HG03342 (cell line): ENCODE measurements around the gene FABP1.

Experiments used
- ATAC-seq: cut with Tn5 transposase; IDR thresholded peaks from one replicate; pipeline ENCODE4 v1.9.1; 2021; ENCODE audit warnings: mild to moderate bottlenecking, moderate library complexity; ENCODE audit not compliant: unreplicated experiment

Gene FABP1

GRCh38 chr2:88085099-88085498 is 42.8 kb downstream of the FABP1 start:
- no peak for ATAC-seq

DNA sequence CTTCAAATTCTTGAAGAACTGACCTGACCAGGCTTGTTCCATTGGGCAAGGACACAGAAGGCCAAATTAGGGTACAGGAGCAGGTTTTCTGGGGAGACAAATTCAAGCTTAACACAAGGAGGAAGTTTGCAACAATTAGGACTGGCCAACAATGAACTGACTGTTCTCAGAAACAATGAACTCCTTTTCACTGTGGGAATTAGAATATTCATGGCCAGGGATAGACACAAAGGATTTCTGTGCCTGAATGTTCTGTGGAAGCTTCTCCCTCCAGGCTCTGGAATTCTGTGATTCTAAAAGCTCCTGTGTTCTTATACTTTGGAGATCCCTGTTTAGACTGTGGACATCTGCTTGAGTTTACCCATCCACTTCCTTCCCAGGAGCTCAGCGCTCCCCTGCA is 45.1 kb downstream of the FABP1 start:
- no peak for ATAC-seq

- ATAC-seq: no peak
Measured at GRCh38 chr2:88081924-88082608, 45.8 kb downstream of the FABP1 start.

- ATAC-seq: no peak
Measured at GRCh38 chr2:88080545-88080944, 47.3 kb downstream of the FABP1 start.

DNA sequence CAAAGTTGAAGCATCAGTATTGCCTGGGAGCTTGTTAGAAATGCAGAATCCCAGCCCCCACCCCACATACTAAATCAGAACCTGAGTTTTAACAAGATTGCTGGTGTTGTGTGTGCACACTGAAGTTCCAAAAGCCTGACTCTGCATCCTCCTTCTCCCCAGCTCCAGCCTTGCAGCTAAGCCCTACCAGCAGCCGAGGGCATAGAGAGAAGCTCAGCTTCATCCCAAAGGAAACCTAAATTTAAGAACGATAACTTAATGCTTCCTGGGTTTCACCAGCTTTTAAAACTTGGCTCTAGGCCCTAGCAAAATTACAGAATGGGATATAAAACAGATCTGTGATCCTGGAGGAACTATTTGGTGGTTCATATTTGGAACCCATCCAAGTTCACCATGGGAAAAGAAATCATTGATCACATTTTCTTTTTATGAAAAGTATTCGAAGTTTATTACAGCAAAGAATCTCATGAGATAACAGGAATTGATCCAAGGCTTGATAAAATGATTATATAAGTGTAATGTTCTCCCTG is 49.2 kb downstream of the FABP1 start:
- no peak for ATAC-seq

DNA sequence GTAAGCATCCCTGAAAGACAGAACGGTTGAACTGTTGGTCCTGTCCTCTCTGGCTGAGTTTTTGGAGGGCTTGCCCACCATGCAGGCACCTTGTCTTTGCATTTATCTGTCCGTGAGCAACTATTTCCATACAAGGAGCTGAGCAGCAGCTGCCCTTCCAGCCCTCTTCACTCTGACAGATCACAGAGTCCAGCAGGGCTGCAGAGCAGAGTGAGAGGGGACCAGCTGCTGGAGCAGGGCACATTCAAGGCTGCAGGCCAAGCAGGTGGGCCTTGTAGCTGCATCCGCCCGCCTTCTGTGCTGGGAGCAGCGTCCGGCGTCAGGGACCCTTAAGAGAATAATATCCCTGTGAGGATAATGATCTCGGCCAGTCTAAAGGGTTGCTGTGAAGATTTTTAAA is 50.8 kb downstream of the FABP1 start:
- ATAC-seq: no peak

GRCh38 chr2:88074854-88075292 is 53.0 kb downstream of the FABP1 start:
- ATAC-seq: no peak

DNA sequence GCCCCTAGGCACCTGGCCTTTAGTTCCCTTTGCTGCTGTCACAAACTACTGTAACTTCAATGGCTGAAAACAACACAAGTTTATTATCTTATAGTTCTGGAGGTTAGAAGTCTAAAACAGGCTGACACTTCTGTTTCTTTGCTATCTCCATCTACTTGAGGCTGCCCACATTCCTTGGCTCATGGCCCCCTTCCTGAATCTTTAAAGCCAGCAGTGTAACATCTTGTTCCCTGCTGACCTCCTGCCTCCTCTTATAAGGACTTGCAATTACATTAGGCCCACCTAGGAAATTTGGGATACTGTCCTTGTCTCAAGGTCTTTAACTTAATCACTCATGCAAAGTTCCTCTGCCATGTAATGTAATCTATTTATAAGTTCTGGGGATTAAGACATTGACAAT is 53.7 kb downstream of the FABP1 start:
- ATAC-seq: no peak
